HG03432 (cell line): ENCODE measurements around the gene FBXL14.

ENCODE experiments used
- ATAC-seq: cut with Tn5 transposase; IDR thresholded peaks from one replicate; pipeline ENCODE4 v1.9.1; 2021; ENCODE audit warnings: mild to moderate bottlenecking, moderate library complexity; ENCODE audit not compliant: unreplicated experiment

FBXL14 gene

GRCh38 chr12:1594261-1595025, at the start of gene FBXL14:
FBXL14 (minus strand) TSS chr12:1594581; CDS start chr12:1594066, 515 bp downstream.
- ATAC-seq, result peak; percentile 63

- no peak for ATAC-seq
Observed at GRCh38 chr12:1643905-1644533, 49.6 kb upstream of the FBXL14 start.

- ATAC-seq, result no peak
Observed at GRCh38 chr12:1643043-1643442, 48.7 kb upstream of the FBXL14 start.

- no peak for ATAC-seq
Observed at GRCh38 chr12:1642513-1642912, 48.1 kb upstream of the FBXL14 start.

- no peak for ATAC-seq
Observed at GRCh38 chr12:1640328-1641234, 46.2 kb upstream of the FBXL14 start.

- ATAC-seq, result no peak
Observed at GRCh38 chr12:1639538-1639937, 45.2 kb upstream of the FBXL14 start.

- no peak for ATAC-seq
Observed at GRCh38 chr12:1638203-1638602, 43.8 kb upstream of the FBXL14 start.

GRCh38 chr12:1635301-1636095, 41.1 kb upstream of the FBXL14 start:
- no peak for ATAC-seq

GRCh38 chr12:1634590-1635191, 40.3 kb upstream of the FBXL14 start:
- no peak for ATAC-seq

- no peak for ATAC-seq
Observed at GRCh38 chr12:1634149-1634548, 39.8 kb upstream of the FBXL14 start.

GRCh38 chr12:1633459-1633858, 39.1 kb upstream of the FBXL14 start:
- no peak for ATAC-seq

GRCh38 chr12:1632702-1633101, 38.3 kb upstream of the FBXL14 start:
- no peak for ATAC-seq

GRCh38 chr12:1630827-1631591, 36.6 kb upstream of the FBXL14 start:
- ATAC-seq, result no peak

- no peak for ATAC-seq
Observed at GRCh38 chr12:1630133-1630826, 35.9 kb upstream of the FBXL14 start.

- no peak for ATAC-seq
Observed at GRCh38 chr12:1629338-1630132, 35.2 kb upstream of the FBXL14 start.

- ATAC-seq, result no peak
Observed at GRCh38 chr12:1628666-1629337, 34.4 kb upstream of the FBXL14 start, which contains the start of gene WNT5B. WNT5B (plus strand) TSS chr12:1629231; CDS start chr12:1631355, 2,124 bp downstream.

GRCh38 chr12:1622406-1622805, 28.0 kb upstream of the FBXL14 start:
- ATAC-seq, result no peak
